ENCODE measurements around the gene ANKMY1. TPM values are rescaled to one million over a fixed set of nuclear protein-coding genes. Genes with fewer than 3 reads are reported as not detected.

Gene ANKMY1
- total RNA-seq, 1 donor from 2014 or later, result 16.8 TPM

GRCh38 chr2:240589850-240590525, 32.2 kb upstream of the ANKMY1 start:
- H3K27ac Mint-ChIP-seq, result no peak overlapping the region
- H3K4me1 Mint-ChIP-seq (ENCODE audit: unreplicated experiment), result peaks cover 18% of the 10 kb centered on the region
- no peaks in the 10 kb centered on the region for H3K9me3 Mint-ChIP-seq
- no peak for DNase-seq (ENCODE audit: extremely low spot score, unreplicated experiment)
- no peaks in the 10 kb centered on the region for H3K27me3 Mint-ChIP-seq
- no peak for TF ChIP-seq CTCF (conservative IDR thresholded peaks at IDR 0.05)
- H3K4me3 Mint-ChIP-seq, result no peak overlapping the region
- H3K36me3 Mint-ChIP-seq, result peaks cover 3% of the 10 kb centered on the region

DNA sequence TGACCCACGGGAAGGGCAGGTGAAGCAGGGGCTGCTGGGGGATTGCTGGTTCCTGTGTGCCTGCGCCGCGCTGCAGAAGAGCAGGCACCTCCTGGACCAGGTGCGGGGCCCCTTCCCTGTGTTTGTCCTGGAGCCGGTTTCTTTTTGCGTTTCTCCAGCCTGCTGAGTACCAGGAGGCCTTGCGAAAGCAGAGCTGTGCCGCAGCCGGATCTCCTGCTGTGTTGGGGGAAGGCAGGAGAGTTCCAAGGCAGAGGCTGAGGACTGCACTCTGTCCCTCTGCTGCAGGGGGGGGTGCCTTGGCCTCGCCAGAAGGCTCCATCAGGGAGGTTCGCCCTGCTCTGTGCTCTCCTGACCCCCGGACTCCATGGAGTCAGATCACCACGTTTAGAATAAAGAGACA, 31.6 kb upstream of the ANKMY1 start:
- H3K4me1 Mint-ChIP-seq (ENCODE audit: unreplicated experiment), result peaks cover 22% of the 10 kb centered on the region
- no peaks in the 10 kb centered on the region for H3K9me3 Mint-ChIP-seq
- H3K27ac Mint-ChIP-seq, result no peak overlapping the region
- no peak for DNase-seq (ENCODE audit: extremely low spot score, unreplicated experiment)
- no peak for TF ChIP-seq CTCF (conservative IDR thresholded peaks at IDR 0.05)
- H3K36me3 Mint-ChIP-seq, result peaks cover 3% of the 10 kb centered on the region
- H3K4me3 Mint-ChIP-seq, result no peak overlapping the region
- no peaks in the 10 kb centered on the region for H3K27me3 Mint-ChIP-seq

DNA sequence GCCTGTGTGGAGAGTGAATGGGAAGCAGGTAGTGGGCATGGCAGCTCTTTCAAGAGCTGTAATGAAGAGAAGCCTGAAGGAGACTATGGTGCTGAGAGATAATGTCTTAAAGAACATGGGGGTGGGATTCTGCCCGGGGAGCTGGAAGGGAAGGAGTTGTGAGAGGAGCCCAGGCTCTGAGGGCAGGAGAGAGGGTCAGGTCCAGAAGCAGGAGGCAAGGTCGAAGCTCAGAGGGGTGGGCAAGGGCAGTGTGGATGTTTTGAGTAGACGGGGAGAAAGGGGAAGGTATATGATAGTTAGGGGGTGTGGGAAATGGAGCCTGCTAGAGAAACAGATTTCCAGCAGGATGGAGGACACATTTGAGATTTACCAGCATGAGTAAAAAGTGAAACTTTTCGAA, 30.9 kb upstream of the ANKMY1 start:
- Mint-ChIP-seq H3K4me1 (ENCODE audit: unreplicated experiment) (peaks cover 22% of the 10 kb centered on the region), H3K4me3 (peak overlapping the region; percentile 11), H3K27ac (peak overlapping the region; percentile 51), H3K9me3 (no peaks in the 10 kb centered on the region), H3K36me3 (peaks cover 3% of the 10 kb centered on the region), H3K27me3 (no peaks in the 10 kb centered on the region)
- no peak for TF ChIP-seq CTCF (conservative IDR thresholded peaks at IDR 0.05)
- no peak for DNase-seq (ENCODE audit: extremely low spot score, unreplicated experiment)

DNA sequence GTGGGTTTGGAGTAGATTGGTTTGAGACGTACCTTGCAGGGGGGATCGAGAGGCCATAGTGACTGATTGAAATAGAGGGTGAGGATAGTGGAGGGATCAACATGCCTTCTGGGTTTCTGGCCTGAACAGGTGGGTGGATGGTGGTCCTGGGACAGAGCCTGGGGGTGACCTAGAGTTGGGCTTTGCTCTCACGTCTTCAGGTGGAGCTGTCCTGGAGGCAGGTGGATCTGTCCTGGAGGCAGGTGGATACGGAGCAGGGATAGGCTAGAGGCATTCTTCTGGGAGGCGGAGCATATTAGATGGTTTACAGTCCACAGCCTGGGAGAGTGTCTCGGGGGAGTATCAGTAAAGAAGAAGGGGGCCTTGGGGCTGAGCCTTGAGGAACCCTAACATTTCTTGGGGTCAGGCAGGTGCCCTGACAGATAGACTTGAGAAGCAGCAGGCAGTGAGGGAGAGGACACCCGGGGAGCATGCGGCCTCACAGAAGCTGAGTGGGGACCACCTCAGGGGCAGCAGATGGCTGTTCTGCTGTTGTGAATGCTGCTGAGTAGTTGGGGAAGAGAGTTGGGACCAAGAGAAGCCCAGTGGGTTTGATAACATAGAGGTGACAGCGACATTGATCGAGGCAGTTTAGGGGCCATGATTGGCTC, 30.3 kb upstream of the ANKMY1 start:
- Mint-ChIP-seq H3K4me1 (ENCODE audit: unreplicated experiment) (peaks cover 22% of the 10 kb centered on the region), H3K27ac (peak overlapping the region; percentile 51), H3K27me3 (no peaks in the 10 kb centered on the region), H3K4me3 (peak overlapping the region; percentile 95), H3K36me3 (peaks cover 3% of the 10 kb centered on the region), H3K9me3 (no peaks in the 10 kb centered on the region)
- no peak for TF ChIP-seq CTCF (conservative IDR thresholded peaks at IDR 0.05)
- DNase-seq (ENCODE audit: extremely low spot score, unreplicated experiment), result no peak

GRCh38 chr2:240586919-240587800, 29.4 kb upstream of the ANKMY1 start:
- no peaks in the 10 kb centered on the region for H3K27me3 Mint-ChIP-seq
- no peak for DNase-seq (ENCODE audit: extremely low spot score, unreplicated experiment)

More at GRCh38 chr2:240586919-240587800, 29.4 kb upstream of the ANKMY1 start:
- Mint-ChIP-seq H3K4me1 (ENCODE audit: unreplicated experiment) (peaks cover 27% of the 10 kb centered on the region), H3K36me3 (peaks cover 7% of the 10 kb centered on the region), H3K27ac (peak overlapping the region; percentile 55), H3K4me3 (peak overlapping the region; percentile 95), H3K9me3 (no peaks in the 10 kb centered on the region)
- peak; percentile 23 for TF ChIP-seq CTCF (conservative IDR thresholded peaks at IDR 0.05)
